Measurements from ENCODE around the gene ATG5.

ATG5 gene

DNA sequence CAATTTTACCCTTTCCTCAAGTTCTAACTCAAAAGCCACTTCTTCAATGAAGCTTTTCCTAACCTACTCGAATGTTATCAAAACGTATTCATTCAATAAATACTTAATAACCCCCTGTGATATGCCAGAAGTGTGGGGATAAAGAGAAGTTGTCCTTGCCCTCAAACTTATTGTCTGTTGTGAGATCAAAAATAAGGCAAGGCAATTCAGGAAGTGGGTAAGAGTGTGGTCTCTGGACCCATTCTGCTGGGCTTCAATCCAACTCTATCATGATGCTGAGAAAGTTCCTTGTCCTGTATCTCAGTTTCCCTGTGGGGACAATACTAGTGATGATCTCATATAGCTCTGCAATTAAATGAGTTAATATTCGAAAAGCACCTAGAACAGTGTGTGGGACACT, 146.7 kb downstream of the ATG5 start:
- no peak overlapping the region for H3K4me3 ChIP-seq (ENCODE audit: low read depth, low read length)
- ChIA-PET CTCF (interaction anchor here (1.0 kb wide), 1 partner anchor 14 kb away, joined by 3 read pairs; no protein-coding TSS in a partner anchor), POLR2A (no interaction called here)
- H3K9me3 ChIP-seq (ENCODE audit: control insufficient read depth, insufficient read depth, low read depth, low read length) = no peaks in the 10 kb centered on the region
- no peaks in the 10 kb centered on the region for H3K4me1 ChIP-seq (ENCODE audit: control insufficient read depth, insufficient read depth, low read length)
- H3K36me3 ChIP-seq (ENCODE audit: control insufficient read depth in 2 of 2, insufficient read depth in 1 of 2, low read length in 2 of 2) = no peaks in the 10 kb centered on the region
- H3K27ac ChIP-seq (ENCODE audit: extremely low read depth, low read depth, low read length) = no peak overlapping the region
- TF ChIP-seq ZSCAN23 (tag by site-specific recombination; IDR thresholded peaks at IDR 0.05) = no peak
- TF ChIP-seq GLI2 (tag by site-specific recombination; IDR thresholded peaks at IDR 0.05; ENCODE audit: borderline replicate concordance, low read depth) = no peak
- no peak for TF ChIP-seq ZNF426 (tag by site-specific recombination; IDR thresholded peaks at IDR 0.05)

DNA sequence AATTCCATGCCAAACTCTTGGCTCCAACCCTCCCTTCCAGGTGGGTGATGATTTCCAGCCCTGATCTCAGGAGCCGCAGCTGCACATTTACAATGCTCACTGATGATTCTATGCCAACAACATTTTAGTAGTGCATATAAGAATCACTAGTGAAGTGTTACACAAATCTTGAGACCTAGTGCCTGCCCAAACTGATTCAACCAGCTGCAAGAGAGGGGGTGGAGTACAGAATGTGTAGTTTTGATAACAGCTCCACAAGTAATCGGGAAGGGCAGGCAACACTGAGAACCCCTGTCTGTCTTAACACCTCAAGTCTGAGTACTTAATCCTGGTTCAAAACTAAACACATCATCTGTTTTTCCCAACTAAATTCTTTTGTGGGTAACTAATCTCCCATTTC, 147.8 kb downstream of the ATG5 start:
- CTCF ChIA-PET = interaction anchor here (0.8 kb wide), 1 partner anchor 14 kb away, joined by 3 read pairs; no protein-coding TSS in a partner anchor
- POLR2A ChIA-PET = no interaction called here
- no peaks in the 10 kb centered on the region for H3K9me3 ChIP-seq (ENCODE audit: control insufficient read depth, insufficient read depth, low read depth, low read length)
- H3K4me1 ChIP-seq (ENCODE audit: control insufficient read depth, insufficient read depth, low read length) = no peaks in the 10 kb centered on the region
- TF ChIP-seq ZNF561 (tag by site-specific recombination; IDR thresholded peaks at IDR 0.05; ENCODE audit: borderline replicate concordance) = no peak
- no peak for TF ChIP-seq ZIC2 (tag by site-specific recombination; IDR thresholded peaks at IDR 0.05)
- no peak for TF ChIP-seq ZNF747 (tag by site-specific recombination; IDR thresholded peaks at IDR 0.05)
- no peak for TF ChIP-seq ZNF521 (tag by site-specific recombination; IDR thresholded peaks at IDR 0.05)
- TF ChIP-seq, protein P1, sequence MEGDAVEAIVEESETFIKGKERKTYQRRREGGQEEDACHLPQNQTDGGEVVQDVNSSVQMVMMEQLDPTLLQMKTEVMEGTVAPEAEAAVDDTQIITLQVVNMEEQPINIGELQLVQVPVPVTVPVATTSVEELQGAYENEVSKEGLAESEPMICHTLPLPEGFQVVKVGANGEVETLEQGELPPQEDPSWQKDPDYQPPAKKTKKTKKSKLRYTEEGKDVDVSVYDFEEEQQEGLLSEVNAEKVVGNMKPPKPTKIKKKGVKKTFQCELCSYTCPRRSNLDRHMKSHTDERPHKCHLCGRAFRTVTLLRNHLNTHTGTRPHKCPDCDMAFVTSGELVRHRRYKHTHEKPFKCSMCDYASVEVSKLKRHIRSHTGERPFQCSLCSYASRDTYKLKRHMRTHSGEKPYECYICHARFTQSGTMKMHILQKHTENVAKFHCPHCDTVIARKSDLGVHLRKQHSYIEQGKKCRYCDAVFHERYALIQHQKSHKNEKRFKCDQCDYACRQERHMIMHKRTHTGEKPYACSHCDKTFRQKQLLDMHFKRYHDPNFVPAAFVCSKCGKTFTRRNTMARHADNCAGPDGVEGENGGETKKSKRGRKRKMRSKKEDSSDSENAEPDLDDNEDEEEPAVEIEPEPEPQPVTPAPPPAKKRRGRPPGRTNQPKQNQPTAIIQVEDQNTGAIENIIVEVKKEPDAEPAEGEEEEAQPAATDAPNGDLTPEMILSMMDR (tag by site-specific recombination; IDR thresholded peaks at IDR 0.05) = no peak
- TF ChIP-seq ZNF48 (tag by site-specific recombination; IDR thresholded peaks at IDR 0.05) = no peak
- no peak for TF ChIP-seq ZNF624 (tag by site-specific recombination; IDR thresholded peaks at IDR 0.05)
- TF ChIP-seq ZNF585B (tag by site-specific recombination; IDR thresholded peaks at IDR 0.05) = 0 out of 2 replicates have a peak, but pooled peaks have one; percentile 20
- no peak overlapping the region for H3K4me3 ChIP-seq (ENCODE audit: low read depth, low read length)
- H3K27ac ChIP-seq (ENCODE audit: extremely low read depth, low read depth, low read length) = no peak overlapping the region
- no peaks in the 10 kb centered on the region for H3K36me3 ChIP-seq (ENCODE audit: control insufficient read depth in 2 of 2, insufficient read depth in 1 of 2, low read length in 2 of 2)

DNA sequence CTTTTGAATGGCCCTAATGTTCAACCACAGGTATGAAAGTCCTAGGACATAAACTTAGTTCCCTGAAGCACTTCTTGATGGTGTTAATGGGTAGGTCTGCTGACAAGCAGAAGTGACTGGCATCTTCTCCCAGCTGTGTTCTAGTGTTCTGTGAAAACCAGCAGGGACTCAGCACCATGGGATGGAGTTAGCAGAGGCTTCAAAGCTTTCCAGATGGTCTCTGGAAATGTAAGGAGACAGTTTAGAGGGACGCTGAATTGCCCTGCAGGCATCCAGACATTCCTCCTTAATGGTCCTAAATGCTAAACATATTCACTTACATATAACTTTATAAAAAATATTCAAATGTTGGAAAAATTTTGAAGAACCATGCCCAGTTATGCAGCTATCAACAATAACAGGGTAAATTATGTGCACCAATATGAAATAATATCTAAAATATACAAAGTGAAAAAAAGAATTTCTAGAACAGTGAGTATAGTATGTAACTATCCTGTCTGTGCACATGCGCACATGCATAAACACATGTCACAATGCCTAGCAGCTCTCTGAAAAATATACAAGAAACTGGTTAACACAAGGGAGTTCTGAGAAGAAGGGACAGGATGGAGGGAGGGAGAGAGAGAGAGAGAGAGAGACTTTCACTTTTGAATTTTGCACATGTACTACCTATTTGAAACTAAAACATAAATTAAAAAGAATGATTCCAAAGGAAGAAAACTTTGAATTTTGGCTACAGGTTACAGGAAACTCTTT, 152.3 kb downstream of the ATG5 start:
- Histone ChIP-seq H3K4me1 (ENCODE audit: control insufficient read depth, insufficient read depth, low read length) (no peaks in the 10 kb centered on the region), H3K27ac (ENCODE audit: extremely low read depth, low read depth, low read length) (no peak overlapping the region), H3K9me3 (ENCODE audit: control insufficient read depth, insufficient read depth, low read depth, low read length) (no peaks in the 10 kb centered on the region), H3K36me3 (ENCODE audit: control insufficient read depth in 2 of 2, insufficient read depth in 1 of 2, low read length in 2 of 2) (no peaks in the 10 kb centered on the region), H3K4me3 (ENCODE audit: low read depth, low read length) (no peak overlapping the region)
- POLR2A ChIA-PET = no interaction called here
- TF ChIP-seq ZSCAN23 (tag by site-specific recombination; IDR thresholded peaks at IDR 0.05) (no peak), ZBTB17 (tag by site-specific recombination; IDR thresholded peaks at IDR 0.05) (no peak), ZNF701 (tag by site-specific recombination; IDR thresholded peaks at IDR 0.05) (no peak), ZNF174 (tag by site-specific recombination; IDR thresholded peaks at IDR 0.05) (no peak), ZFP41 (tag by site-specific recombination; IDR thresholded peaks at IDR 0.05; ENCODE audit: borderline replicate concordance) (no peak), ZNF133 (tag by site-specific recombination; IDR thresholded peaks at IDR 0.05) (no peak)
- CTCF ChIA-PET = interaction anchor here (0.7 to 1.2 kb wide), 3 partner anchors 8 to 87 kb away, joined by 3 read pairs; partner anchors contain the start of gene PRDM1

Measured in HEK293 (cell line).